GM12878 (cell line): ENCODE data around the gene PLEKHG4B. TPM values are rescaled to one million over a fixed set of nuclear protein-coding genes. Genes with fewer than 3 reads are reported as not detected.

Experiments used
- ATAC-seq: fragments of 200-7000 bp; cut with Tn5 transposase; 3 replicates; pipeline ENCODE4 v1.9.1; 2020; ENCODE audit warnings: mild to moderate bottlenecking, moderate library complexity
- BruUV-seq: library from RNA; stranded (reverse); fragments of 400-500 nt; replicated peaks from 2 replicates; lab custom pipeline; 2021; lab: Mats Ljungman, UMichigan
- CTCF ChIA-PET: fragments of 300-600 bp; sonication (Branson Sonifier 250); formaldehyde crosslinking; extraction: SDS; loops from one replicate; lab custom pipeline; 2021; ENCODE audit warnings: inconsistent platforms; lab: Yijun Ruan, JAX
- POLR2A ChIA-PET: fragments of 350-600 bp; formaldehyde crosslinking; extraction: SDS; loops from one replicate; lab custom pipeline; 2021; ENCODE audit warnings: inconsistent platforms; lab: Charles Lee
- RAD21 ChIA-PET: fragments of 300-600 bp; sonication (Branson Sonifier 250); formaldehyde crosslinking; loops from one replicate; lab custom pipeline; 2023; ENCODE audit warnings: antibody characterized with exemption; ENCODE audit not compliant: unreplicated experiment; lab: Charles Lee
- SMC1A ChIA-PET: fragments of 300-600 bp; sonication (Branson Sonifier 250); formaldehyde crosslinking; loops from one replicate; lab custom pipeline; 2023; ENCODE audit not compliant: unreplicated experiment, uncharacterized antibody; lab: Charles Lee
- DNase-seq: peaks from one replicate; pipeline ENCODE4 v3.0.0-alpha.2; 2011; ENCODE audit warnings: low read depth, low spot score
- FAIRE-seq: peaks from 3 replicates; lab custom pipeline; 2011; peaks lifted over from hg19 to GRCh38; lab: Jason Lieb, UNC
- H2AFZ ChIP-seq: 2 replicates; pipeline ENCODE4 v1.6.0; 2011; ENCODE audit warnings: low read depth, low read length, control low read depth; ENCODE audit not compliant: control insufficient read depth
- H3K27ac ChIP-seq: 2 replicates; pipeline ENCODE4 v1.5.1; 2011; ENCODE audit warnings: control low read depth; ENCODE audit not compliant: control insufficient read depth, insufficient read depth
- H3K27me3 ChIP-seq, 2 experiments: replicated peaks in 1 of 2; 2 replicates each; pipeline versions ENCODE4 v1.6.0 to v1.6.1; 2011; ENCODE audit warnings: low read length in 1 of 2; ENCODE audit not compliant: control insufficient read depth in 2 of 2, insufficient read depth in 2 of 2
- H3K36me3 ChIP-seq, 2 experiments: 2 replicates each; pipeline ENCODE4 v1.5.1; 2011; ENCODE audit warnings: low read length in 1 of 2; ENCODE audit not compliant: control insufficient read depth in 2 of 2, insufficient read depth in 2 of 2
- H3K4me1 ChIP-seq: 2 replicates; pipeline ENCODE4 v1.6.1; 2011; ENCODE audit warnings: mild to moderate bottlenecking, low read length, moderate library complexity, mixed read lengths; ENCODE audit not compliant: control insufficient read depth, insufficient read depth
- H3K4me2 ChIP-seq: 2 replicates; pipeline ENCODE4 v1.6.0; 2011; ENCODE audit warnings: control low read depth; ENCODE audit not compliant: control insufficient read depth, insufficient read depth
- H3K4me3 ChIP-seq: fragments of 200-600 bp; sonication (generic); 2 replicates; pipeline ENCODE4 v1.5.1; 2016
- H3K79me2 ChIP-seq: 2 replicates; pipeline ENCODE4 v1.6.0; 2011; ENCODE audit warnings: low read length; ENCODE audit not compliant: control insufficient read depth, insufficient read depth
- H3K9ac ChIP-seq: 2 replicates; pipeline ENCODE4 v1.8.0; 2011; ENCODE audit warnings: low read length, control low read depth, mixed read lengths; ENCODE audit not compliant: control insufficient read depth, insufficient read depth
- H3K9me3 ChIP-seq: replicated peaks from 3 replicates; pipeline ENCODE4 v1.5.1; 2011; ENCODE audit warnings: mild to moderate bottlenecking, low read length; ENCODE audit not compliant: control insufficient read depth, insufficient read depth
- H4K20me1 ChIP-seq: 2 replicates; pipeline ENCODE4 v1.6.0; 2011; ENCODE audit not compliant: control insufficient read depth, insufficient read depth
- ASH2L ChIP-seq: fragments of 300-600, 200-600 bp; sonication (generic); IDR thresholded peaks from 2 replicates; pipeline ENCODE4 v1.6.1; 2017; ENCODE audit warnings: low read depth, mild to moderate bottlenecking, borderline replicate concordance
- CREM ChIP-seq: IDR thresholded peaks from 2 replicates; pipeline ENCODE4 v1.6.1; 2014; ENCODE audit warnings: antibody characterized with exemption, low read depth
- DPF2 ChIP-seq: fragments of 450-650 bp; IDR thresholded peaks from 2 replicates; pipeline ENCODE4 v1.6.1; 2017; ENCODE audit warnings: mild to moderate bottlenecking
- E2F8 ChIP-seq: fragments of 450-650 bp; IDR thresholded peaks from 2 replicates; pipeline ENCODE4 v1.6.1; 2018; ENCODE audit warnings: mild to moderate bottlenecking, low read depth, moderate library complexity; ENCODE audit not compliant: partially characterized antibody
- ELK1 ChIP-seq: IDR thresholded peaks from 2 replicates; pipeline ENCODE4 v1.6.1; 2012; ENCODE audit warnings: low read depth, low read length, improper control_type of control experiment
- EP300 ChIP-seq, 2 experiments: fragments of 150-350 bp in 1 of 2; IDR thresholded peaks; 2 replicates each; pipeline ENCODE4 v1.6.1; 2011 to 2012; ENCODE audit warnings: low read depth in 2 of 2, low read length in 2 of 2, borderline replicate concordance in 1 of 2, improper control_type of control experiment in 1 of 2, inconsistent platforms in 1 of 2; ENCODE audit not compliant: control insufficient read depth in 1 of 2
- FOS ChIP-seq: IDR thresholded peaks from 3 replicates; pipeline ENCODE4 v1.6.1; 2011; ENCODE audit warnings: borderline replicate concordance; ENCODE audit not compliant: insufficient read length; ENCODE audit errors: extremely low read depth
- FOXM1 ChIP-seq: IDR thresholded peaks from 2 replicates; pipeline ENCODE4 v1.6.1; 2012; ENCODE audit warnings: low read depth, mild to moderate bottlenecking, inconsistent platforms, low read length, moderate library complexity
- HDAC2 ChIP-seq: fragments of 200-600 bp; sonication (generic); IDR thresholded peaks from 2 replicates; pipeline ENCODE4 v1.6.1; 2017
- JUNB ChIP-seq: IDR thresholded peaks from 2 replicates; pipeline ENCODE4 v1.6.1; 2016; ENCODE audit warnings: antibody characterized with exemption, mild to moderate bottlenecking
- MXI1 ChIP-seq: fragments of 150-350 bp; IDR thresholded peaks from 2 replicates; pipeline ENCODE4 v1.6.1; 2011; ENCODE audit warnings: low read depth, mild to moderate bottlenecking, inconsistent platforms, low read length, improper control_type of control experiment
- NR2C2 ChIP-seq: IDR thresholded peaks from 2 replicates; pipeline ENCODE4 v1.6.1; 2011; ENCODE audit warnings: borderline replicate concordance, low read depth; ENCODE audit not compliant: control insufficient read depth, insufficient read length
- STAT1 ChIP-seq: fragments of 450-650 bp; conservative IDR thresholded peaks from 2 replicates; pipeline ENCODE4 v1.6.1; 2014; ENCODE audit warnings: antibody characterized with exemption, mild to moderate bottlenecking
- TCF7 ChIP-seq: IDR thresholded peaks from 2 replicates; pipeline ENCODE4 v1.6.1; 2014; ENCODE audit warnings: antibody characterized with exemption, borderline replicate concordance
- ZNF384 ChIP-seq: IDR thresholded peaks from 2 replicates; pipeline ENCODE4 v1.6.1; 2012; ENCODE audit warnings: low read depth, mild to moderate bottlenecking, low read length, improper control_type of control experiment, borderline replicate concordance
- ZNF687 ChIP-seq: fragments of 450-650 bp; IDR thresholded peaks from 2 replicates; pipeline ENCODE4 v1.6.1; 2017; ENCODE audit warnings: mild to moderate bottlenecking, moderate library complexity
- WGBS: methylation state at CpG from one replicate; pipeline ENCODE4 v1.1.6; 2016; ENCODE audit warnings: low lambda C conversion rate; ENCODE audit not compliant: insufficient replicate concordance, insufficient coverage; ENCODE audit errors: missing lambda C conversion rate; 5-methylcytosine and 5-hydroxymethylcytosine counted together
- in situ Hi-C: fragments of 300-500 bp; cut with MboI; formaldehyde crosslinking; loops from 9 replicates; pipeline ENCODE4 v1.14.3; 2018; ENCODE audit warnings: mixed read lengths
- intact Hi-C: fragments of 100-400 bp; cut with micrococcal nuclease; formaldehyde crosslinking; loops from one replicate; pipeline ENCODE4 v1.14.2; 2022; ENCODE audit not compliant: unreplicated experiment
- polyA plus RNA-seq, 11 experiments: library from polyadenylated mRNA; depleted of rRNA in 4 of 11; unstranded in 6 of 11; stranded (reverse) in 5 of 11; fragments of >200 nt; fragmentation: Nextera tagmentation in 4 of 11; fragmentation: Illumina TruSeq in 1 of 11; extraction: Ambion mirVana in 4 of 11; extraction: Trizol in 1 of 11; gene quantifications; 1 replicate in 1 of 11; 2 replicates in 10 of 11; pipeline versions ENCODE4 v1.2.1 to v1.2.3, GENCODE V29; 2011 to 2016; ENCODE audit warnings: inconsistent platforms in 2 of 11, missing spikeins in 2 of 11, low read depth in 1 of 11
- total RNA-seq, 4 experiments: library from RNA; depleted of rRNA in 3 of 4; stranded (reverse); fragments of >200 nt in 3 of 4; fragmentation: Illumina TruSeq in 1 of 4; extraction: Trizol in 1 of 4; gene quantifications; 2 replicates each; pipeline versions ENCODE4 v1.2.1 to v1.2.3, GENCODE V29; 2013 to 2021

Gene PLEKHG4B
- total and polyA plus RNA-seq, 10 of the 15 experiments (the other 5 are each of a cell fraction or from before 2014, with no cell fraction given): under 0.01 to 0.05 (median 0.01) TPM; not detected in 6

GRCh38 chr5:167982-168660 lies 76.2 kb downstream of the PLEKHG4B start:
- no TSS peak for BruUV-seq

More at GRCh38 chr5:167982-168660, 76.2 kb downstream of the PLEKHG4B start:
- TF ChIP-seq ASH2L: no peak
- no peak for TF ChIP-seq STAT1
- TF ChIP-seq ELK1: no peak
- no peak for TF ChIP-seq ZNF687
- no peak for TF ChIP-seq EP300 (IDR thresholded peaks at IDR 0.05; ENCODE audit: borderline replicate concordance in 1 of 2, control insufficient read depth in 1 of 2, low read depth in 2 of 2, low read length in 2 of 2)
- no peak for TF ChIP-seq E2F8
- no peak for TF ChIP-seq CREM
- no peak for TF ChIP-seq FOS
- TF ChIP-seq NR2C2: no peak
- no peak for TF ChIP-seq HDAC2
- TF ChIP-seq MXI1: no peak
- TF ChIP-seq DPF2: no peak
- no peak for TF ChIP-seq JUNB
- TF ChIP-seq FOXM1: no peak
- TF ChIP-seq ZNF384: no peak
- TF ChIP-seq TCF7: no peak
- TF ChIP-seq, all 136 proteins: peak for 0
- Histone ChIP-seq H3K27ac (no peak overlapping the region), H2AFZ (no peak overlapping the region), H3K36me3 (no peaks in the 10 kb centered on the region), H3K27me3 (no peaks in the 10 kb centered on the region; a peak in 1 of 4 replicates), H3K4me2 (no peak overlapping the region), H4K20me1 (no peaks in the 10 kb centered on the region), H3K9ac (no peak overlapping the region), H3K4me1 (no peaks in the 10 kb centered on the region), H3K9me3 (no peaks in the 10 kb centered on the region; the same call in 2 of the 3 replicates), H3K79me2 (no peaks in the 10 kb centered on the region), H3K4me3 (no peak overlapping the region)
- WGBS: 24% methylated on average over 13 of the region's 18 CpGs
- DNase-seq: no peak
- in situ Hi-C loops (no loop called here), intact Hi-C loops (no loop called here)
- no peak for ATAC-seq
- ChIA-PET CTCF (no interaction called here), RAD21 (no interaction called here), POLR2A (no interaction called here), SMC1A (no interaction called here)
- no peak for FAIRE-seq
